ENCODE measurements around the gene SERPIND1.

DNA sequence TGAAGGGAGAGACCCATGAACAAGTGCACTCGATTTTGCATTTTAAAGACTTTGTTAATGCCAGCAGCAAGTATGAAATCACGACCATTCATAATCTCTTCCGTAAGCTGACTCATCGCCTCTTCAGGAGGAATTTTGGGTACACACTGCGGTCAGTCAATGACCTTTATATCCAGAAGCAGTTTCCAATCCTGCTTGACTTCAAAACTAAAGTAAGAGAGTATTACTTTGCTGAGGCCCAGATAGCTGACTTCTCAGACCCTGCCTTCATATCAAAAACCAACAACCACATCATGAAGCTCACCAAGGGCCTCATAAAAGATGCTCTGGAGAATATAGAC is 5.9 kb downstream of the SERPIND1 start:
- TF ChIP-seq CTCF (IDR thresholded peaks at IDR 0.05) (no peak), POLR2AphosphoS5 (IDR thresholded peaks at IDR 0.05) (no peak), POLR2A (IDR thresholded peaks at IDR 0.05) (no peak)

All from prostate gland (tissue), 2 donors.